HG02943 (cell line): ENCODE data around the gene VILL.
A peak's percentile ranks its signal among the peaks of the same experiment; 100 is the strongest.
"Not testable (repeated sequence)": the region's sequence is repeated elsewhere in the genome, so short reads cannot be mapped to it uniquely, and the experiment has no call there.

Source experiments
- ATAC-seq: cut with Tn5 transposase; IDR thresholded peaks from one replicate; pipeline ENCODE4 v1.9.1; 2021; ENCODE audit warnings: mild to moderate bottlenecking, low read depth, moderate library complexity; ENCODE audit not compliant: unreplicated experiment

VILL gene

GRCh38 chr3:37984596-37984995 is 6.0 kb upstream of the VILL start:
- ATAC-seq: no peak

- no peak for ATAC-seq
Measured at GRCh38 chr3:37985637-37986320, 4.8 kb upstream of the VILL start.

GRCh38 chr3:37986479-37987314 is 3.9 kb upstream of the VILL start:
- ATAC-seq: no peak

- ATAC-seq: no peak
Measured at GRCh38 chr3:37987315-37987697, 3.3 kb upstream of the VILL start.

- ATAC-seq: no peak
Measured at GRCh38 chr3:37987751-37988179, 2.8 kb upstream of the VILL start.

GRCh38 chr3:37988376-37988775 is 2.2 kb upstream of the VILL start:
- ATAC-seq: not testable (repeated sequence)

GRCh38 chr3:37988931-37989525 is 1.6 kb upstream of the VILL start:
- no peak for ATAC-seq

- ATAC-seq: no peak
Measured at GRCh38 chr3:37989821-37990480, 635 bp upstream of the VILL start.

- no peak for ATAC-seq
Measured at GRCh38 chr3:37991109-37991508, 523 bp downstream of the VILL start.

GRCh38 chr3:37991823-37992222 is 1.2 kb downstream of the VILL start:
- ATAC-seq: no peak

- ATAC-seq: no peak
Measured at GRCh38 chr3:37992271-37993066, 1.9 kb downstream of the VILL start.

GRCh38 chr3:37993067-37993455 is 2.5 kb downstream of the VILL start:
- no peak for ATAC-seq

GRCh38 chr3:37993460-37993819 is 2.9 kb downstream of the VILL start:
- ATAC-seq: no peak

GRCh38 chr3:37993820-37994638 is 3.4 kb downstream of the VILL start:
- peak; percentile 48 for ATAC-seq

- no peak for ATAC-seq
Measured at GRCh38 chr3:37994639-37994972, 4.0 kb downstream of the VILL start.

GRCh38 chr3:37995652-37996641 is 5.4 kb downstream of the VILL start:
- no peak for ATAC-seq

GRCh38 chr3:37996785-37997301 is 6.3 kb downstream of the VILL start:
- peak; percentile 51 for ATAC-seq

- no peak for ATAC-seq
Measured at GRCh38 chr3:37997342-37997741, 6.8 kb downstream of the VILL start.
